Neural progenitor cell (in vitro differentiated cells): ENCODE data around the gene CIAPIN1. TPM values are rescaled to one million over a fixed set of nuclear protein-coding genes. Genes with fewer than 3 reads are reported as not detected.
"Not testable (repeated sequence)": the region's sequence is repeated elsewhere in the genome, so short reads cannot be mapped to it uniquely, and the experiment has no call there.

Source experiments
- DNase-seq: peaks from one replicate; pipeline ENCODE4 v3.0.0-alpha.2; 2016; ENCODE audit warnings: low spot score
- H2AFZ ChIP-seq: fragments of 200-600 bp; sonication (generic); replicated peaks from 2 replicates; pipeline ENCODE4 v1.6.1; 2016; ENCODE audit warnings: antibody characterized with exemption
- H3F3A ChIP-seq: fragments of 200-600 bp; sonication (generic); 2 replicates; pipeline ENCODE4 v1.6.1; 2016; ENCODE audit warnings: antibody characterized with exemption, low read depth
- H3K27ac ChIP-seq: fragments of 200-600 bp; sonication (generic); 2 replicates; pipeline ENCODE4 v1.5.1; 2016; ENCODE audit warnings: mild to moderate bottlenecking
- H3K27me3 ChIP-seq: fragments of 200-600 bp; sonication (generic); 2 replicates; pipeline ENCODE4 v1.6.1; 2016; ENCODE audit warnings: mild to moderate bottlenecking, moderate library complexity
- H3K36me3 ChIP-seq: fragments of 200-600 bp; sonication (generic); 2 replicates; pipeline ENCODE4 v1.5.1; 2016
- H3K4me1 ChIP-seq: fragments of 200-600 bp; sonication (generic); 2 replicates; pipeline ENCODE4 v1.6.1; 2016; ENCODE audit warnings: mixed run types
- H3K4me2 ChIP-seq: fragments of 200-600 bp; sonication (generic); 2 replicates; pipeline ENCODE4 v1.6.1; 2016
- H3K4me3 ChIP-seq: fragments of 200-600 bp; sonication (generic); 2 replicates; pipeline ENCODE4 v1.5.1; 2016
- H3K79me2 ChIP-seq: fragments of 200-600 bp; sonication (generic); 2 replicates; pipeline ENCODE4 v1.6.1; 2016; ENCODE audit warnings: low read depth
- H3K9ac ChIP-seq: fragments of 200-600 bp; sonication (generic); 2 replicates; pipeline ENCODE4 v1.6.1; 2016
- H3K9me3 ChIP-seq: fragments of 200-600 bp; sonication (generic); 2 replicates; pipeline ENCODE4 v1.5.1; 2016; ENCODE audit warnings: low read depth
- H4K20me1 ChIP-seq: fragments of 200-600 bp; sonication (generic); 2 replicates; pipeline ENCODE4 v1.6.1; 2016; ENCODE audit warnings: low read depth
- H3K27ac Mint-ChIP-seq: 3 replicates; pipeline ENCODE4 v1.8.0; 2021; ENCODE audit warnings: mixed read lengths
- H3K27me3 Mint-ChIP-seq: 2 replicates; pipeline ENCODE4 v1.8.0; 2022; ENCODE audit warnings: low read depth, mild to moderate bottlenecking, inconsistent platforms, moderate library complexity, mixed read lengths; ENCODE audit not compliant: insufficient read depth
- H3K36me3 Mint-ChIP-seq: 3 replicates; pipeline ENCODE4 v1.8.0; 2021; ENCODE audit warnings: mixed read lengths
- H3K4me1 Mint-ChIP-seq: 3 replicates; pipeline ENCODE4 v1.8.0; 2021; ENCODE audit warnings: mixed read lengths
- H3K4me3 Mint-ChIP-seq: 3 replicates; pipeline ENCODE4 v1.8.0; 2021; ENCODE audit warnings: mild to moderate bottlenecking, moderate library complexity, mixed read lengths
- H3K9me3 Mint-ChIP-seq: 3 replicates; pipeline ENCODE4 v1.8.0; 2020; ENCODE audit warnings: mixed read lengths
- EZH2 ChIP-seq: fragments of 200-600 bp; sonication (generic); IDR thresholded peaks from 2 replicates; pipeline ENCODE4 v1.6.1; 2017; ENCODE audit warnings: antibody characterized with exemption, mild to moderate bottlenecking, moderate library complexity
- EZH2phosphoT487 ChIP-seq: fragments of 200-600 bp; sonication (generic); IDR thresholded peaks from 2 replicates; pipeline ENCODE4 v1.6.1; 2017; ENCODE audit warnings: antibody characterized with exemption
- total RNA-seq: library from RNA; depleted of rRNA; stranded (reverse); fragments of >200 nt; gene quantifications from 2 replicates; pipeline ENCODE4 v1.2.3, GENCODE V29; 2015; ENCODE audit warnings: low replicate concordance
- TF ChIP-seq, protein P1 (sequence below): fragments of 200-600 bp; sonication (generic); IDR thresholded peaks from 2 replicates; pipeline ENCODE4 v1.5.1; 2017; ENCODE audit warnings: antibody characterized with exemption, mild to moderate bottlenecking

Gene CIAPIN1
- total RNA-seq, 1 donor from 2014 or later, result 89.2 TPM

DNA sequence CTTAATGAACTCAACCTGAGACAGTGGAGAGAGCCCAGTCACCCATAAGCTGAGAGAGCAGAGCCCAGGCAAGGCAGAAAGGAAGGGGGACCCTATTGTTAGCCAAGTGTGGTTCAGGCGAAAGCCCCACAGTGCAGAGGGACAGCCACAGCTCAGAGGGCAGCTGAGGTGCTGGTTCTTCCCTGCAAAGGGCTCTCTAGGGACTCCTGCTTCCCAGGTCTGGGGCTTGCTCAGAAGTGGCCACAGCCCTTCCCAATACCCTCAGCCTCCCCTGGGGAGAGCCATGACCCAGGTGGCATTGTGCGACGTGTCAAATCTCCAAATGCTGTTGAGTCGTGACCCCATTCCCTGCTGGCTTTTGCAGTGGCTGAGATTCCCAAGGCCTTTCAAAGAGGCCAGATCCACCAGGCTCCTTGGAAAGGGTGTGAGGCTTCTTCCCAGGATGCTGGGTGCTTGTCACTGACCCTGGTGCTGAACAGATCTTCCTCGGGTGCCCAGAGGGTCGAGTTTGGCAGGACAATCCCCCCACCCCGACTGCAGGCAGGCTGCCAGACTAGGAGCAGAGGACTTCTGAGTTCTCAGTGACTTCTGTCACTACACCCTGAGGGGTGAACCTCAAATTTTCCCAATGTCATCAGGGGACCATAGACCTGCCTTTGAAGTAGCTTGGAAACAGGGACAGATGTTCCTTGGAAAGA is 45.1 kb downstream of the CIAPIN1 start:
- H3K79me2 ChIP-seq, result no peaks in the 10 kb centered on the region
- no peak overlapping the region for H3K4me3 ChIP-seq
- Mint-ChIP-seq H3K9me3 (no peaks in the 10 kb centered on the region), H3K27ac (no peak overlapping the region), H3K27me3 (peaks cover 10% of the 10 kb centered on the region), H3K4me1 (no peaks in the 10 kb centered on the region), H3K4me3 (no peak overlapping the region), H3K36me3 (no peaks in the 10 kb centered on the region)
- H3K9me3 ChIP-seq, result no peaks in the 10 kb centered on the region
- no peak overlapping the region for H2AFZ ChIP-seq
- TF ChIP-seq EZH2, result no peak
- TF ChIP-seq, protein P1, sequence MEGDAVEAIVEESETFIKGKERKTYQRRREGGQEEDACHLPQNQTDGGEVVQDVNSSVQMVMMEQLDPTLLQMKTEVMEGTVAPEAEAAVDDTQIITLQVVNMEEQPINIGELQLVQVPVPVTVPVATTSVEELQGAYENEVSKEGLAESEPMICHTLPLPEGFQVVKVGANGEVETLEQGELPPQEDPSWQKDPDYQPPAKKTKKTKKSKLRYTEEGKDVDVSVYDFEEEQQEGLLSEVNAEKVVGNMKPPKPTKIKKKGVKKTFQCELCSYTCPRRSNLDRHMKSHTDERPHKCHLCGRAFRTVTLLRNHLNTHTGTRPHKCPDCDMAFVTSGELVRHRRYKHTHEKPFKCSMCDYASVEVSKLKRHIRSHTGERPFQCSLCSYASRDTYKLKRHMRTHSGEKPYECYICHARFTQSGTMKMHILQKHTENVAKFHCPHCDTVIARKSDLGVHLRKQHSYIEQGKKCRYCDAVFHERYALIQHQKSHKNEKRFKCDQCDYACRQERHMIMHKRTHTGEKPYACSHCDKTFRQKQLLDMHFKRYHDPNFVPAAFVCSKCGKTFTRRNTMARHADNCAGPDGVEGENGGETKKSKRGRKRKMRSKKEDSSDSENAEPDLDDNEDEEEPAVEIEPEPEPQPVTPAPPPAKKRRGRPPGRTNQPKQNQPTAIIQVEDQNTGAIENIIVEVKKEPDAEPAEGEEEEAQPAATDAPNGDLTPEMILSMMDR, result no peak
- no peak for TF ChIP-seq EZH2phosphoT487
- H3K27me3 ChIP-seq, result no peaks in the 10 kb centered on the region
- no peak for DNase-seq
- H3K36me3 ChIP-seq, result no peaks in the 10 kb centered on the region
- H3K9ac ChIP-seq, result no peak overlapping the region
- H4K20me1 ChIP-seq, result no peaks in the 10 kb centered on the region
- H3K27ac ChIP-seq, result no peak overlapping the region
- H3K4me2 ChIP-seq, result no peak overlapping the region
- no peaks in the 10 kb centered on the region for H3K4me1 ChIP-seq
- H3F3A ChIP-seq, result peaks cover 8% of the 10 kb centered on the region

DNA sequence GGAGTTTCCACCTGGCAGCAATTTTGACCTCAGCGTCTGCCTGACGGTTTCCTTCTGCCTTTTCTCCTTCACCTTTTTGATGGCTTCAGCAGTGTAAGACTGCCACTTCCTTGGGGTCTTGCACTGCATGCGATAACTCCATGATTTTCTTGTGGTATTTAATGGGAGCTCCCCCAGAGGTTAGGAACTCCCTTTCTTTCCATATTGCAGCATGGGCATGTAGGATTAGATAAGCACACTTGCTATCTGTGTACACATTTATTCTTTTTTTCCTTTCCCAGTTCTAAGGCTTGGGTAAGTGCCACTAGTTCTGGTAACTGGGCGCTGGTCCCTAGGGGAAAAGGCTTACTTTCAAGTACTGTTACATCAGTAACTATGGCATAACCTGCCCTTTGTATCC is 49.7 kb downstream of the CIAPIN1 start:
- not testable (repeated sequence) for H3K79me2 ChIP-seq, H3K27me3 ChIP-seq, H3K27me3 Mint-ChIP-seq, H4K20me1 ChIP-seq, DNase-seq, H3K4me3 Mint-ChIP-seq, H3K36me3 ChIP-seq, H3K9ac ChIP-seq, H3F3A ChIP-seq, H3K4me3 ChIP-seq, H3K4me2 ChIP-seq, H3K36me3 Mint-ChIP-seq, H2AFZ ChIP-seq, H3K4me1 Mint-ChIP-seq, H3K27ac ChIP-seq, H3K27ac Mint-ChIP-seq, H3K4me1 ChIP-seq, H3K9me3 ChIP-seq, H3K9me3 Mint-ChIP-seq

DNA sequence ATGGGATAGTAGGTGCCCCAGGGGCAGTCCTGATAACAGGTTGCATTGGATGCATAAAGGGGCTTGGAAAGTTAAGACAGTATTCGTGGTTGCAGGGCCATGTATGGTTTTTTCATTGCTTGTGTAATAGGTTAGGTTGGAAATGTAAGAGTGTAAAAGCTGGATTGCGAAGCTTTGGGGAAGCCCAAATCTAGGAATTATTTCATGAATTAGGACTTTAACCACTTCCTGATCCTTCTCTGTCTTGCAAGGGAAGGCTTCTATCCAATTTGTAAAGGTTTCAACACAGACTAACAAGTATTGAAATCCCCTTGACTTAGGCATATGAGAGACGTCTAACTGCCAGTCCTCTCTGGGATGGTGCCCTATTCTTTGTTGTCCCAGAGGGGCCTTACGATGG is 50.4 kb downstream of the CIAPIN1 start:
- no peak overlapping the region for H3K27ac Mint-ChIP-seq
- Histone ChIP-seq H3K4me3 (no peak overlapping the region), H3K79me2 (no peaks in the 10 kb centered on the region), H3K27ac (no peak overlapping the region), H3F3A (no peaks in the 10 kb centered on the region), H4K20me1 (no peaks in the 10 kb centered on the region), H3K4me1 (no peaks in the 10 kb centered on the region), H3K4me2 (no peak overlapping the region), H2AFZ (no peak overlapping the region), H3K9me3 (no peaks in the 10 kb centered on the region), H3K36me3 (no peaks in the 10 kb centered on the region), H3K27me3 (no peaks in the 10 kb centered on the region), H3K9ac (no peak overlapping the region)
- no peaks in the 10 kb centered on the region for H3K4me1 Mint-ChIP-seq
- H3K9me3 Mint-ChIP-seq, result no peaks in the 10 kb centered on the region
- DNase-seq, result no peak
- peaks cover 10% of the 10 kb centered on the region for H3K27me3 Mint-ChIP-seq
- TF ChIP-seq EZH2phosphoT487, result no peak
- TF ChIP-seq, protein P1, result no peak
- TF ChIP-seq EZH2, result no peak
- no peaks in the 10 kb centered on the region for H3K36me3 Mint-ChIP-seq
- H3K4me3 Mint-ChIP-seq, result no peak overlapping the region

DNA sequence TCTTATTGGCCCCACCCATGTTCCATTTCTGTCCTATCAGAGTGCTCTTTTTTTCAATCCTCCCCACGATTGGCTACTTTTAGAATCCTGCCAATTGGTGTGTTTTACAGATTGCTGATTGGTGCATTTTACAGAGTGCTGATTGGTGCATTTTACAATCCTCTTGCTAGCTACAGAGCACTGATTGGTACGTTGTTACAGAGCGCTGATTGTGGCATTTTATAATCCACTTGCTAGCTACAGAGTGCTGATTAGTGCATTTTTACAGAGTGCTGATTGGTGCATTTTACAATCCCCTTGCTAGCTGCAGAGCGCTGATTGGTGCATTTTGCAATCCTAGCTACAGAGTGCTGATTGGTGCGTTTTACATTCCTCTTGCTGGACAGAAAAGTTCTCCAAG is 52.2 kb downstream of the CIAPIN1 start:
- Histone ChIP-seq H3K9ac (no peak overlapping the region), H3K27ac (no peak overlapping the region), H3K27me3 (no peaks in the 10 kb centered on the region), H3K4me3 (no peak overlapping the region), H3K79me2 (no peaks in the 10 kb centered on the region), H3F3A (no peaks in the 10 kb centered on the region), H4K20me1 (no peaks in the 10 kb centered on the region), H3K4me2 (no peak overlapping the region), H3K9me3 (no peaks in the 10 kb centered on the region), H3K4me1 (no peaks in the 10 kb centered on the region), H2AFZ (no peak overlapping the region), H3K36me3 (no peaks in the 10 kb centered on the region)
- Mint-ChIP-seq H3K4me1 (no peaks in the 10 kb centered on the region), H3K36me3 (no peaks in the 10 kb centered on the region), H3K27me3 (peaks cover 14% of the 10 kb centered on the region), H3K9me3 (no peaks in the 10 kb centered on the region), H3K27ac (no peak overlapping the region), H3K4me3 (no peak overlapping the region)
- TF ChIP-seq, protein P1, result no peak
- TF ChIP-seq EZH2phosphoT487 (no peak), EZH2 (no peak)
- no peak for DNase-seq
